Choroid plexus epithelial cell (primary cell): Measurements from ENCODE around the gene ENOX1.
A peak's percentile ranks its signal among the peaks of the same experiment; 100 is the strongest.

Source experiments
- DNase-seq: peaks from one replicate; pipeline ENCODE4 v3.0.0-alpha.2; 2010; ENCODE audit warnings: low read depth
- H3K4me3 ChIP-seq: 2 replicates; pipeline ENCODE4 v1.5.1; 2011; ENCODE audit warnings: low read depth, mild to moderate bottlenecking, control low read depth, low read length, moderate library complexity
- TF ChIP-seq, protein P1 (sequence below): conservative IDR thresholded peaks from 2 replicates; pipeline ENCODE4 v1.5.1; 2011; ENCODE audit warnings: low read depth, mild to moderate bottlenecking, control low read depth, inconsistent platforms, low read length, moderate library complexity

Gene ENOX1

DNA sequence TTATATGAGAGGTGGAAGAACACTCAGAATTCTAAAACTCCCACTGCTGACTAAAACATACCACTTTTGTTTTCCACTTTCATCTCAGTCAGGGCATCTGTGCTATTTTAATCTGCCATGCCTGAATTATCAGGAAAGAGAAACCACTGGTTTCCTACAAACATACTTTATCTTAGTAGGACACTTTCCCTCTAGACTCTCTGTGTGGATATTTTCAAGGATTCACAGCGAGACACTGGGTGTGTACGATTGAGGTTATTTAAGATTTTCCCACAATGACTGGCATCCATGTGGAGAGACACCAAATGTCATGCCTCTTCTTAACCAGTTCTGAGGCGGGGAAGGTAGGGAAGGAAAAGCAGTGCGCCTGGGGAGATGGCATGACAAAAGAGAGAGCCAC, 212.2 kb downstream of the ENOX1 start:
- DNase-seq = no peak
- TF ChIP-seq, protein P1, sequence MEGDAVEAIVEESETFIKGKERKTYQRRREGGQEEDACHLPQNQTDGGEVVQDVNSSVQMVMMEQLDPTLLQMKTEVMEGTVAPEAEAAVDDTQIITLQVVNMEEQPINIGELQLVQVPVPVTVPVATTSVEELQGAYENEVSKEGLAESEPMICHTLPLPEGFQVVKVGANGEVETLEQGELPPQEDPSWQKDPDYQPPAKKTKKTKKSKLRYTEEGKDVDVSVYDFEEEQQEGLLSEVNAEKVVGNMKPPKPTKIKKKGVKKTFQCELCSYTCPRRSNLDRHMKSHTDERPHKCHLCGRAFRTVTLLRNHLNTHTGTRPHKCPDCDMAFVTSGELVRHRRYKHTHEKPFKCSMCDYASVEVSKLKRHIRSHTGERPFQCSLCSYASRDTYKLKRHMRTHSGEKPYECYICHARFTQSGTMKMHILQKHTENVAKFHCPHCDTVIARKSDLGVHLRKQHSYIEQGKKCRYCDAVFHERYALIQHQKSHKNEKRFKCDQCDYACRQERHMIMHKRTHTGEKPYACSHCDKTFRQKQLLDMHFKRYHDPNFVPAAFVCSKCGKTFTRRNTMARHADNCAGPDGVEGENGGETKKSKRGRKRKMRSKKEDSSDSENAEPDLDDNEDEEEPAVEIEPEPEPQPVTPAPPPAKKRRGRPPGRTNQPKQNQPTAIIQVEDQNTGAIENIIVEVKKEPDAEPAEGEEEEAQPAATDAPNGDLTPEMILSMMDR = no peak
- no peak overlapping the region for H3K4me3 ChIP-seq

DNA sequence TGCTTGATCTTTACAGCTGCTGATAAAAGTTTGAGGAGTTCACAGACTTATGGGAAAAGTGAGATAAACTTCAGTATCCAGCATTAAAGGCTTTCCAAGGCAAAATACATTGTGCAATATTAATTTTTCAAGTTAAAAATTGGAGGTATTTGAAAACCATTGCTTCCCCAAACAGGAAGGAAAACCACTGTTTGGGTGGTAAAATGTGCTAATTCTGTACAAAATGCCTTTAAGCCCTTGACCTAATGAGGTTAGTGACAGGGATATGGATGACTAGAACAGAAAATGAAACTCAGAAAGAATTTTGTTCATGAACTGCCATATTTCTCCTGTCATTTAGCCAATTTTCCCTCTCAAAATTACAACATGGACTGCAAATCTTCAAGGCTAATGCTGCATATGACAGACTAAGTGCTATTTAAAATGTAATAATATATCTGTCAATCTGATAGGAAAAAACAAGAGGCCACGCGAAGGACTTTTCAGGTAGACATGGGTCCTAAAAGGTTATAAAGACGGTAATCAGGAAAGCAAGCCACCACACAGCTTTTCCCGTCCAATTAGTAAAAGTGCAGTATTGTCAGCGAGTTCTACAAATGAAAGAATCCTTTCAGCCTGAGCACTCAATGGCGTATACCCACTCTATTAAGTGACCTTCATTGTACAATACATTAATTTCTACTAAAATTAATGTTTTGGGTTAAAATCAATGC, 212.8 kb downstream of the ENOX1 start:
- peak; percentile 58 for DNase-seq
- TF ChIP-seq, protein P1 = no peak
- no peak overlapping the region for H3K4me3 ChIP-seq

- H3K4me3 ChIP-seq = no peak overlapping the region
- TF ChIP-seq, protein P1 = no peak
- peak; percentile 45 for DNase-seq
These were observed 213.4 kb downstream of the ENOX1 start for GRCh38 chr13:43573361-43573740.

DNA sequence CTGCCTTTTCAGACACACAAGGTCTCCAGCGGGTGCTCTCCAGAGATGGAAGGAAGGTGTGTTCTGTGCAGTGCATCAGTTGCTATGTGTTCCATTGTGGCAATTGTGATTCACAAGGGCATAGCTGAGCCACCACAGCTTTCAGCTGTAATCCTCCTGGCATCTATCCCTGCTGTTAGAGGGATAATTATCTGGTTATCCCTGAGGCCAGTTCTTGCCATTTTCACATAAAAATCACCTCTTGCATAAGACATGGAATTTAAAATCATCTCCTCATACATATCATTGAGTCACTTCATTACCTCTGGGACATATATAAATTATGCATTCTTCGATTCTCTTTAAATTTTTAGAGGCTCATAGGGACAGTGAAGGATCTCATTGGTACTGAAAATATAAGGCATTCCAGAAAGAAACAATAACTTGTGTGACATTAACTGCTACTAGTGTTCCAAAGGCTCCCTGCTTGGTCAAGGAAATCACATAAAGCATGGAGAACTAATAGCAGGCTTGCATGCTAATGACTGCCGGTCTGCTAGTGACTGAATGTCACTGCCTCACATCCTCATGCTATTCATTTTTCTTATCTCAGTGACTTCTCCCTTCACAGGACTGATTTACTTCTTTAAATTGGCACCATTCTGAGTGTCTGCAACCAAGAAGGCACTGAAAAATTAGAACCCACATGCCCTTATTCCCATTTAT, 214.0 kb downstream of the ENOX1 start:
- TF ChIP-seq, protein P1 = no peak
- no peak overlapping the region for H3K4me3 ChIP-seq
- no peak for DNase-seq

GRCh38 chr13:43569658-43570057, 217.1 kb downstream of the ENOX1 start:
- no peak overlapping the region for H3K4me3 ChIP-seq
- TF ChIP-seq, protein P1 = no peak
- DNase-seq = no peak

GRCh38 chr13:43567608-43568007, 219.2 kb downstream of the ENOX1 start:
- DNase-seq = peak; percentile 69
- TF ChIP-seq, protein P1 = no peak
- H3K4me3 ChIP-seq = no peak overlapping the region

DNA sequence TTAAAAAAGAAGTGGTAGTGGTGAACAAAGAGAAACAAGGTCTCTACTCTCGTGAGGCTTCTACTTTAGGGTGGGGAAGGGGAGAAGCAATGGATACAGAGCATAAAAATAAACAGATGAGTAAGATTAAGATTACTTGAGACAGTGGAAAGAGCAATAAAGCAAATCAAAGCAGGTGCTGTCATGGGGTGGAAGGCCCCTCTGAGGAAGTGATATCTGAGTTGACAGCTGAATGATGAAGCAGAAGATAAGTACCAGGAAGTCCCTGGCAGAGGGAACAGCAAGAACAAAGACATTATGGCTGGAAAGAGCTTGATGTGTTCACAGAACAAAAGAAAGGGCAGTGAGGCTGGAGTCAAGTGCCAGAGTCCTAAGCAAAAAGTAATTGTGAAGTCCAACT, 221.8 kb downstream of the ENOX1 start:
- TF ChIP-seq, protein P1 = no peak
- no peak overlapping the region for H3K4me3 ChIP-seq
- DNase-seq = no peak
